Measurements from ENCODE around the gene PPP3CA.
"Not testable (repeated sequence)": the region's sequence is repeated elsewhere in the genome, so short reads cannot be mapped to it uniquely, and the experiment has no call there.

PPP3CA gene

GRCh38 chr4:101252721-101253120, 94.6 kb downstream of the PPP3CA start:
- DNase-seq: no peak

GRCh38 chr4:101251261-101251660, 96.1 kb downstream of the PPP3CA start:
- no peak for DNase-seq

- DNase-seq: no peak
Measured at GRCh38 chr4:101244349-101244748, 103.0 kb downstream of the PPP3CA start.

- DNase-seq: no peak
Measured at GRCh38 chr4:101242441-101242840, 104.9 kb downstream of the PPP3CA start.

- no peak for DNase-seq
Measured at GRCh38 chr4:101240099-101240498, 107.2 kb downstream of the PPP3CA start.

- DNase-seq: peak; percentile 60
Measured at GRCh38 chr4:101239665-101240064, 107.7 kb downstream of the PPP3CA start.

- DNase-seq: peak; percentile 63
Measured at GRCh38 chr4:101238706-101239105, 108.6 kb downstream of the PPP3CA start.

GRCh38 chr4:101237773-101238172, 109.6 kb downstream of the PPP3CA start:
- no peak for DNase-seq

GRCh38 chr4:101236097-101236496, 111.2 kb downstream of the PPP3CA start:
- DNase-seq: no peak

- DNase-seq: not testable (repeated sequence)
Measured at GRCh38 chr4:101234141-101234540, 113.2 kb downstream of the PPP3CA start.

GRCh38 chr4:101232074-101232776, 115.1 kb downstream of the PPP3CA start:
- peak; percentile 96 for DNase-seq

GRCh38 chr4:101230801-101231426, 116.4 kb downstream of the PPP3CA start:
- DNase-seq: peak; percentile 52

- DNase-seq: peak; percentile 79
Measured at GRCh38 chr4:101229116-101229515, 118.2 kb downstream of the PPP3CA start.

GRCh38 chr4:101227715-101228114, 119.6 kb downstream of the PPP3CA start:
- no peak for DNase-seq

- DNase-seq: no peak
Measured at GRCh38 chr4:101224358-101225218, 122.7 kb downstream of the PPP3CA start.

- no peak for DNase-seq
Measured at GRCh38 chr4:101222156-101222845, 125.0 kb downstream of the PPP3CA start.

GRCh38 chr4:101221294-101221693, 126.0 kb downstream of the PPP3CA start:
- peak; percentile 33 for DNase-seq

GRCh38 chr4:101218894-101219293, 128.4 kb downstream of the PPP3CA start:
- no peak for DNase-seq

GRCh38 chr4:101218346-101218745, 129.0 kb downstream of the PPP3CA start:
- DNase-seq: peak; percentile 70

- peak; percentile 89 for DNase-seq
Measured at GRCh38 chr4:101217353-101218031, 129.8 kb downstream of the PPP3CA start.

- peak; percentile 88 for DNase-seq
Measured at GRCh38 chr4:101211146-101211553, 136.2 kb downstream of the PPP3CA start.

- DNase-seq: no peak
Measured at GRCh38 chr4:101210331-101210730, 137.0 kb downstream of the PPP3CA start.

All from fibroblast of skin of back (primary cell).